Left ventricle myocardium inferior (tissue), 1 donor: ENCODE results near the gene THTPA. TPM values are rescaled to one million over a fixed set of nuclear protein-coding genes. Genes with fewer than 3 reads are reported as not detected.

Experiments
- DNase-seq: peaks from one replicate; pipeline ENCODE4 v3.0.0-alpha.2; 2020
- H3K27ac ChIP-seq: fragments of 200-600 bp; replicated peaks from 2 replicates; pipeline ENCODE4 v1.8.0; 2021
- H3K27me3 ChIP-seq: fragments of 200-600 bp; 2 replicates; pipeline ENCODE4 v1.8.0; 2021; ENCODE audit warnings: low read depth
- H3K36me3 ChIP-seq: fragments of 200-600 bp; 2 replicates; pipeline ENCODE4 v1.8.0; 2021
- H3K4me1 ChIP-seq: fragments of 200-600 bp; 2 replicates; pipeline ENCODE4 v1.8.0; 2021
- H3K4me3 ChIP-seq: fragments of 200-600 bp; 2 replicates; pipeline ENCODE4 v1.8.0; 2021; ENCODE audit warnings: mild to moderate bottlenecking, moderate library complexity
- H3K9me3 ChIP-seq: fragments of 200-600 bp; replicated peaks from 2 replicates; pipeline ENCODE4 v1.8.0; 2021
- intact Hi-C: fragments of 100-400 bp; cut with micrococcal nuclease; formaldehyde crosslinking; loops from one replicate; pipeline ENCODE4 v1.11.0; 2022
- total RNA-seq: library from RNA; stranded (reverse); fragmentation: NEBNext Ultra II Directional; extraction: Animal tissue kit (Norgen Biotek cat#: 25700); gene quantifications from one replicate; pipeline ENCODE4 v1.2.1, GENCODE V29; 2021
- TF ChIP-seq, protein P1 (sequence below): fragments of 200-600 bp; IDR thresholded peaks from 2 replicates; pipeline ENCODE4 v1.8.0; 2021; ENCODE audit warnings: antibody characterized with exemption, mild to moderate bottlenecking, borderline replicate concordance
- donor health status: DM: no; HTN: yes; CAD: no; lungs with severe emphysema.

THTPA gene
- total RNA-seq, 1 donor from 2014 or later, result 17.2 TPM

DNA sequence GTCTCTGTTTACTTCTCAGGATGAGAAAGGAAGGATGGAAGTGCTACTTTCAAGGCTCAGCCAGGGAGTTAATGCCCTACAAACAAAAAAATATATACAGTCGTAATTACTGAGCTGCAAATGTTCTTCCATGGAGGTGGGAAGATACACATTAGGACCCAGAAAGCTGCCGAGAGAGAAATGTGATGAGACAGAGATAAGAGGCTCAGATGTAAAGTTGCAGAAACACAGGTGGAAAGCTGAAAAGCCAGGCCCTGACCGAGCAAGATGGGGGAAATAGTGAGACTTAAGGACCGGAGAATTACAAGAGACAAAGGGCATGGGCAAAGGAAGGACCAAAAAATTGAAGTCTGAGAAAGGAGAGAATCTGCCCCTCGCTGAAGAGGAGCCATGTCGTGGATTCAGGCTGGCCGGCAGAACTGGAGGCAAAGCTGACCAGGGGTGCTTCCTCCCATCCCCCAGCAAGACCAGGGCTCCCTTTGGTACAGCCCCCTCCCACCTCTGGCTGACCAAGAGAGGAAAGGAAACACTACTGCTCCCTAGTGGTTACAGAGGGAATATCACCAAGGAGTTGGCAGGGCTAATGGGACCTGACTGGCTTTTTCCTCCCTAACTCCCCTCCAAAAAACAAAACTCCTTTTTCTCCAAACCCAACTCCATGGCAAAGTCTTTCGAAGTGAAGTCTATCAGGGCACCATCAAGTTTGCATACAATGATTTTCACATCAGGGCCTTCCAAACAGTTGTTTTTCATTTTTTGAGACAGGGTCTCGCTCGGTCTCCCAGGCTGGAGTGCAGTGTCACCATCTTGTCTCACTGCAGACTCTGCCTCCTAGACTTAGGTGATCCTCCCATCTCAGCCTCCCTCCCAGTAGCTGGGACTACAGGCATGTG lies 16.6 kb upstream of the THTPA start:
- H3K36me3 ChIP-seq, result no peaks in the 10 kb centered on the region
- no peaks in the 10 kb centered on the region for H3K27me3 ChIP-seq
- H3K27ac ChIP-seq, result peak overlapping the region; percentile 7
- intact Hi-C loops, result no loop called here
- H3K4me1 ChIP-seq, result peaks cover 2% of the 10 kb centered on the region
- H3K9me3 ChIP-seq, result no peaks in the 10 kb centered on the region
- H3K4me3 ChIP-seq, result no peak overlapping the region
- TF ChIP-seq, protein P1, sequence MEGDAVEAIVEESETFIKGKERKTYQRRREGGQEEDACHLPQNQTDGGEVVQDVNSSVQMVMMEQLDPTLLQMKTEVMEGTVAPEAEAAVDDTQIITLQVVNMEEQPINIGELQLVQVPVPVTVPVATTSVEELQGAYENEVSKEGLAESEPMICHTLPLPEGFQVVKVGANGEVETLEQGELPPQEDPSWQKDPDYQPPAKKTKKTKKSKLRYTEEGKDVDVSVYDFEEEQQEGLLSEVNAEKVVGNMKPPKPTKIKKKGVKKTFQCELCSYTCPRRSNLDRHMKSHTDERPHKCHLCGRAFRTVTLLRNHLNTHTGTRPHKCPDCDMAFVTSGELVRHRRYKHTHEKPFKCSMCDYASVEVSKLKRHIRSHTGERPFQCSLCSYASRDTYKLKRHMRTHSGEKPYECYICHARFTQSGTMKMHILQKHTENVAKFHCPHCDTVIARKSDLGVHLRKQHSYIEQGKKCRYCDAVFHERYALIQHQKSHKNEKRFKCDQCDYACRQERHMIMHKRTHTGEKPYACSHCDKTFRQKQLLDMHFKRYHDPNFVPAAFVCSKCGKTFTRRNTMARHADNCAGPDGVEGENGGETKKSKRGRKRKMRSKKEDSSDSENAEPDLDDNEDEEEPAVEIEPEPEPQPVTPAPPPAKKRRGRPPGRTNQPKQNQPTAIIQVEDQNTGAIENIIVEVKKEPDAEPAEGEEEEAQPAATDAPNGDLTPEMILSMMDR, result peak; percentile 79
- no peak for DNase-seq

DNA sequence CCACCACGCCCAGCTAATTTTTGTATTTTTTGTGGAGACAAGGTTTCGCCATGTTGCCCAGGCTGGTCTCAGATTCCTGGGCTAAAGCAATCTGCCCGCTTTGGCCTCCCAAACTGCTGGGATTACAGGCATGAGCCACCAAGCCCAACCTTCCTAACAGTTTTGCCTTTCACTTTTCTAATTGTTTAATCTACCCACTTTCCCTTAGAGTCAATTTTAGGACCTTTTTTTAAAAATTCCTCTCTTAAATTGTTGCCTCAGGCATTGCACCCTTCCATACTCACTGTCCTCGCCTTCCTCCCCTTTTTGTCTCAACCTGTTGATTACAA lies 16.0 kb upstream of the THTPA start:
- peaks cover 7% of the 10 kb centered on the region for H3K4me1 ChIP-seq
- H3K27ac ChIP-seq, result no peak overlapping the region
- intact Hi-C loops, result no loop called here
- no peak for DNase-seq
- H3K27me3 ChIP-seq, result no peaks in the 10 kb centered on the region
- H3K4me3 ChIP-seq, result no peak overlapping the region
- H3K9me3 ChIP-seq, result no peaks in the 10 kb centered on the region
- no peaks in the 10 kb centered on the region for H3K36me3 ChIP-seq
- TF ChIP-seq, protein P1, result no peak

DNA sequence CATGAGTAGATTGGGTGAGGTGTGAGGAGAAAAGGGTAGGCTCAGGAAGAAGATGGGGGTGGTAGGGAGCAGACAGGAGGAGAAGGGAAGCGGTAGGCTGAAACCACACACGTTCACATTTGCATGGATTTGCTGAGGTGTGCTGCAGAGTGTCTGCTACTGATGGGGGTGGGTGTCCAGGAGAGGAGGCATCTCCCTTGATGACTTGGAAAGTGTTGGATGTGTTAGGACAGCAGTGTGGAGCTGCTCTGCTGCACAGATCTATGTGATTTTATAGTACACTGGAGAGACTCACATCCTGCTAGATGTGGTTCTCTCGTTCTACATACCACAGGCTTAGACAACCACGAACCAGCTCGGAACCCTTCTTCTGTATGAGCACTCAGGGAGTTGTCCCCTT lies 13.8 kb upstream of the THTPA start:
- Histone ChIP-seq H3K27ac (no peak overlapping the region), H3K9me3 (no peaks in the 10 kb centered on the region), H3K4me3 (no peak overlapping the region), H3K4me1 (peaks cover 18% of the 10 kb centered on the region), H3K27me3 (no peaks in the 10 kb centered on the region), H3K36me3 (no peaks in the 10 kb centered on the region)
- no peak for DNase-seq
- intact Hi-C loops, result no loop called here
- TF ChIP-seq, protein P1, result no peak

DNA sequence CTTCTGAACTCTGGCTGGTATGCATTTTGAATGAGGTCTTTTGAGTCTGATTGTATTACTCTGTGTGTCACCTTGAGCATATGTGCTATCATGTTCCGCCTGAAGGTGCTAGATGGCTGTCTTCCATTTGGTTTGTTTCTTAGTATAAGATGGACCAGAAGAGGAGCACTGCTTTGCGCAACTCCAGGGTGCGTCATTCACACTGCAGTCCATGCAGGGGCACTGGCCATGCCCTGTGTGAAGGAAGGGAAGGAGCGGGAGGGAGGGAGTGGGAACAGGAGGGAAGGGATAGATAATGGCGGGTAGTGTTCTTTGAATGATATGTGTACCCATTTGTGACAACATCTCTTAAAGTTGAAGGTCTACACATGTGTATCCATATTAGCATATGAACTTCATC lies 12.7 kb upstream of the THTPA start:
- H3K36me3 ChIP-seq, result no peaks in the 10 kb centered on the region
- no peak for DNase-seq
- H3K27ac ChIP-seq, result no peak overlapping the region
- intact Hi-C loops, result no loop called here
- peaks cover 18% of the 10 kb centered on the region for H3K4me1 ChIP-seq
- TF ChIP-seq, protein P1, result no peak
- peaks cover 3% of the 10 kb centered on the region for H3K27me3 ChIP-seq
- no peaks in the 10 kb centered on the region for H3K9me3 ChIP-seq
- no peak overlapping the region for H3K4me3 ChIP-seq

DNA sequence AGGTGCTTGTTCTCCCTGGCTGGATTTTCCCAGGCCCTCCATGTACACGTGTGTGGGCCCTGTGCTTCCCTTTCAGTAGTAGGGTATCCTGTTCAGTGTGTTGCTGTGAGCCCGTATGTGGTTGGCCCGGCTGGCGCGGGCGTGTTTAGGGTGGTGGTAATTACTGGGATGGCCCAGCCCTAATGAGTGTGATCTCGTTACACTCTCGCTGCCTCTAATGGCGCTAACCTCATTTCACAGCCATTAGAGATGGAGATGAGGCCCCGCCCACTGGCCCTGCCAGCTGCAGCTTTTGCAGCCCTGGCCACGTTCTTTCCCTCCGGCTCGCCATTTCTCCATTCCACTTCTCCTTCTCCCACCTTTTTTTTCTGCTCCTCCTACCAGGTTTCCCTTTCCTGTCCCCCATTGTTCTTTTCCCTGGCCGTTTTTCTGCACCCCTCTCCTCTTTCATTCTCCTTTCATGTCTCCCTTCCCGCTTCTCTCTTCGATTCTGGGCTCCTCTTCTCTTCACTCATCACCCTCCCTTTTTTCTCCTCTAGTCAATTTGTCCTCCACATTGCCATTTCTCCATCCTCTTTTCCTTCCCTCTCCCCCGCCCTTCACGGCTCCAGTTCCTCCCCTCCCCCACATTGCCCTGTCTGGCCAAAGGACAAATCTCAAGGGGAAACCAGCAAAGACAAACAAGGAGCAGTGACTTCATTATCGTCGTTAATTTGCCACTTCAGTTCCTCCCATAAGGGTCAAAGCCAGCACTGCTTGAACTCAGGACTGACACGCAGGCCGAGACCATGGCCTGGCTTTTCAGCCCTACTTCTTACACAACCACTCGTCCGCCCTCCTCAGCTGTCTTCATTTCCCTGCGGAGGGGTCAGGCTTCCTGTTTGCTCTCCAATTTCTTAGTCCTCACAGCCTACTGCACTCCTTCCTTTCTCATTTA lies 11.3 kb upstream of the THTPA start:
- DNase-seq, result peak; percentile 61
- intact Hi-C loops, result no loop called here
- H3K9me3 ChIP-seq, result no peaks in the 10 kb centered on the region
- H3K4me3 ChIP-seq, result no peak overlapping the region
- H3K36me3 ChIP-seq, result no peaks in the 10 kb centered on the region
- TF ChIP-seq, protein P1, result no peak
- H3K27me3 ChIP-seq, result peaks cover 7% of the 10 kb centered on the region
- peaks cover 18% of the 10 kb centered on the region for H3K4me1 ChIP-seq
- peak overlapping the region; percentile 73 for H3K27ac ChIP-seq
